SK-N-SH (cell line): ENCODE measurements around the gene PLOD1. TPM values are rescaled to one million over a fixed set of nuclear protein-coding genes. Genes with fewer than 3 reads are reported as not detected.

Experiments used
- CTCF ChIA-PET: fragments of 300-600, 350-600 bp; formaldehyde crosslinking; extraction: SDS; loops from one replicate; lab custom pipeline; 2021; lab: Yijun Ruan, JAX
- POLR2A ChIA-PET: fragments of 350-600 bp; sonication (Branson Sonifier 250); formaldehyde crosslinking; extraction: SDS; loops from one replicate; lab custom pipeline; 2020; ENCODE audit warnings: antibody characterized with exemption, inconsistent platforms; lab: Yijun Ruan, JAX
- DNase-seq: peaks from one replicate; pipeline ENCODE4 v3.0.0; 2012
- H2AFZ ChIP-seq: fragments of 200-600 bp; sonication (generic); 2 replicates; pipeline ENCODE4 v1.8.1; 2016; ENCODE audit warnings: antibody characterized with exemption, mild to moderate bottlenecking, low read depth
- H3F3A ChIP-seq: fragments of 200-600 bp; sonication (generic); replicated peaks from 2 replicates; pipeline ENCODE3; 2016; ENCODE audit warnings: antibody characterized with exemption, mild to moderate bottlenecking; ENCODE audit not compliant: insufficient read depth
- H3K27ac ChIP-seq, 2 experiments: fragments of 200-500 bp in 1 of 2; fragments of 200-600 bp in 1 of 2; sonication (Bioruptor generic) in 1 of 2; sonication (generic), shearing (Covaris generic) in 1 of 2; 2 replicates each; pipeline versions ENCODE4 v1.5.1 to v1.6.1; 2014 to 2016; ENCODE audit warnings: low read depth in 2 of 2, inconsistent platforms in 1 of 2, low read length in 1 of 2, mild to moderate bottlenecking in 1 of 2, mixed read lengths in 1 of 2
- H3K27me3 ChIP-seq: fragments of 200-600 bp; sonication (generic), shearing (Covaris generic); 2 replicates; pipeline ENCODE4 v1.6.1; 2016; ENCODE audit warnings: mixed run types; ENCODE audit not compliant: insufficient read depth
- H3K36me3 ChIP-seq, 2 experiments: fragments of 200-500 bp in 1 of 2; fragments of 200-600 bp in 1 of 2; sonication (Bioruptor generic) in 1 of 2; sonication (generic) in 1 of 2; replicated peaks in 1 of 2; 2 replicates each; pipeline versions ENCODE3 to v1.5.1; 2014 to 2016; ENCODE audit warnings: low read length in 1 of 2, mild to moderate bottlenecking in 1 of 2; ENCODE audit not compliant: insufficient read depth in 2 of 2, control insufficient read depth in 1 of 2
- H3K4me1 ChIP-seq, 2 experiments: fragments of 200-500 bp in 1 of 2; fragments of 200-600 bp in 1 of 2; sonication (Bioruptor generic) in 1 of 2; sonication (generic), shearing (Covaris generic) in 1 of 2; 2 replicates each; pipeline versions ENCODE4 v1.5.1 to v1.6.1; 2014 to 2016; ENCODE audit warnings: low read depth in 1 of 2, low read length in 1 of 2, mixed run types in 1 of 2; ENCODE audit not compliant: insufficient read depth in 2 of 2, control insufficient read depth in 1 of 2
- H3K4me2 ChIP-seq: fragments of 200-600 bp; sonication (generic), shearing (Covaris generic); 2 replicates; pipeline ENCODE4 v1.6.1; 2017; ENCODE audit warnings: mixed run types
- H3K4me3 ChIP-seq, 2 experiments: fragments of 200-500 bp in 1 of 2; fragments of 200-600 bp in 1 of 2; sonication (Bioruptor generic) in 1 of 2; sonication (generic), shearing (Covaris generic) in 1 of 2; 2 replicates each; pipeline versions ENCODE4 v1.5.1 to v1.8.1; 2014 to 2016; ENCODE audit warnings: low read depth in 2 of 2, inconsistent platforms in 1 of 2, low read length in 1 of 2, mild to moderate bottlenecking in 1 of 2, mixed read lengths in 1 of 2, moderate library complexity in 1 of 2
- H3K79me2 ChIP-seq: fragments of 200-600 bp; sonication (generic); 2 replicates; pipeline ENCODE4 v1.8.1; 2017; ENCODE audit warnings: mild to moderate bottlenecking; ENCODE audit not compliant: insufficient read depth
- H3K9ac ChIP-seq: fragments of 200-600 bp; sonication (generic); 2 replicates; pipeline ENCODE4 v1.6.1; 2017; ENCODE audit warnings: mixed run types
- H3K9me2 ChIP-seq: fragments of 200-600 bp; sonication (generic); 2 replicates; pipeline ENCODE4 v1.6.1; 2017; ENCODE audit warnings: mixed run types
- H3K9me3 ChIP-seq: fragments of 200-600 bp; sonication (generic); 2 replicates; pipeline ENCODE4 v1.6.1; 2017; ENCODE audit warnings: mixed run types, mild to moderate bottlenecking, moderate library complexity
- H4K20me1 ChIP-seq: fragments of 200-600 bp; sonication (generic); 2 replicates; pipeline ENCODE4 v1.6.1; 2017; ENCODE audit warnings: mild to moderate bottlenecking, mixed run types; ENCODE audit not compliant: insufficient read depth
- CHD2 ChIP-seq: fragments of 150-350 bp; IDR thresholded peaks from 2 replicates; pipeline ENCODE4 v1.6.1; 2018; ENCODE audit warnings: low read length; ENCODE audit not compliant: partially characterized antibody
- CTCF ChIP-seq: fragments of 200-600 bp; sonication (generic); IDR thresholded peaks from 2 replicates; pipeline ENCODE4 v1.6.1; 2017; ENCODE audit warnings: antibody characterized with exemption, mild to moderate bottlenecking, moderate library complexity
- EZH2phosphoT487 ChIP-seq: fragments of 200-600 bp; sonication (generic); IDR thresholded peaks from 2 replicates; pipeline ENCODE4 v1.6.1; 2017; ENCODE audit warnings: low read depth, mixed run types, mild to moderate bottlenecking, antibody characterized with exemption, moderate library complexity, borderline replicate concordance
- FOXJ3 ChIP-seq: sonication (generic); formaldehyde crosslinking; IDR thresholded peaks from 2 replicates; pipeline ENCODE4 v1.5.1; 2020; ENCODE audit warnings: mild to moderate bottlenecking, missing genetic modification reagents
- FOXM1 ChIP-seq: IDR thresholded peaks from 2 replicates; pipeline ENCODE4 v1.4.0; 2012; ENCODE audit warnings: low read depth, mild to moderate bottlenecking
- GATA2 ChIP-seq: sonication (generic); formaldehyde crosslinking; IDR thresholded peaks from 2 replicates; pipeline ENCODE4 v1.5.0; 2020; ENCODE audit warnings: mild to moderate bottlenecking, missing genetic modification reagents
- JUND ChIP-seq: IDR thresholded peaks from 2 replicates; pipeline ENCODE4 v1.4.0; 2012
- MEF2A ChIP-seq: IDR thresholded peaks from 2 replicates; pipeline ENCODE4 v1.4.0; 2012; ENCODE audit warnings: low read depth, borderline replicate concordance
- MXI1 ChIP-seq: IDR thresholded peaks from 2 replicates; pipeline ENCODE4 v1.6.1; 2012; ENCODE audit warnings: mild to moderate bottlenecking, low read depth, low read length, improper control_type of control experiment
- NRF1 ChIP-seq: IDR thresholded peaks from 2 replicates; pipeline ENCODE4 v1.6.1; 2012; ENCODE audit warnings: low read depth, mild to moderate bottlenecking, low read length
- RAD21 ChIP-seq: IDR thresholded peaks from 2 replicates; pipeline ENCODE4 v1.6.1; 2012; ENCODE audit warnings: mild to moderate bottlenecking, low read length
- RXRA ChIP-seq: IDR thresholded peaks from 2 replicates; pipeline ENCODE4 v1.4.0; 2012; ENCODE audit warnings: low read depth, mild to moderate bottlenecking, borderline replicate concordance
- SMC3 ChIP-seq: IDR thresholded peaks from 2 replicates; pipeline ENCODE4 v1.6.1; 2012; ENCODE audit warnings: low read depth, low read length, improper control_type of control experiment
- TAF1 ChIP-seq: IDR thresholded peaks from 2 replicates; pipeline ENCODE4 v1.6.1; 2012; ENCODE audit warnings: low read depth, mild to moderate bottlenecking, low read length, moderate library complexity, borderline replicate concordance
- WGBS: methylation state at CpG from one replicate; pipeline ENCODE4 v1.1.6; 2017; ENCODE audit warnings: low lambda C conversion rate; 5-methylcytosine and 5-hydroxymethylcytosine counted together
- polyA plus RNA-seq, 3 experiments: library from polyadenylated mRNA; depleted of rRNA; stranded (reverse); fragments of >200 nt; gene quantifications; 2 replicates each; pipeline ENCODE4 v1.2.3, GENCODE V29; 2012
- TF ChIP-seq, protein P1 (sequence below): IDR thresholded peaks from 2 replicates; pipeline ENCODE4; 2012

The PLOD1 gene
- polyA plus RNA-seq, 1 of the 3 experiments (the other 2 are of a cell fraction): 257 TPM

DNA sequence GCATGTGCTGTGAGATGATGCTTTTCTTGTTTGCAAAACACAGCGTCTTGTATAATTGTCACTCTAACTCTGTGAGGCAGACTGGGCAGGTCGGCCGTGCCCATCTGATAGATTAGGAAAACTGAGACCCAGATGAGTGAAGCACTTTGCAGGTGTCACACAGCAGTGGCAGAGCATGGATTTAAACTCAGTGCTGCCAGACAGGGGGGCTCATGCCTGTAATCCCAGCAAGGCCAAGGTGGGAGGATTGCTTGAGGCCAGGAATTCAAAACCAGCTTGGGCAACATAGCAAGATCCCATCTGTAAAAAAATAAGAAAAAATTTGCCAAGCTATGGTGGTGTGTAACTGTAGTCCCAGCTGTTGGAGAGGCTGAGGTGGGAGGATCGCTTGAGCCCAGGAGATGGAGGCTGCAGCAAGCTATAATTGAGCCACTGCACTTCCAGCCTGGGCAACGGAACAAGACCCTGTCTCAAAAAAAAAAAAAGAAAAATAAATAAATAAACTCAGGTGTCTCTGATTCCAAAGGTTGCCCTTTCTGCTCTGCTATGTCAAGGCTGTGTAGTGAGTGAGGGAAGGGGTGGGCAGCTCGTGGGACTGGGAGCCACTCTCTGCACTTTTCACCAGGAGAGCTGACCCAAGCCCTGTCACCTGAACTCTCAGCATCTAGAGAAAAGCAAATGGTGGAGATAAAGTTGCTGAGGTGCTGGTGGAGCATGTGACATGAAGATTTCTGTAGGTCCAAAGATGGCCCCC, 42.9 kb upstream of the PLOD1 start:
- Histone ChIP-seq H3K4me3 (no peak overlapping the region), H3K36me3 (no peaks in the 10 kb centered on the region), H3K9ac (no peak overlapping the region), H3K9me3 (no peaks in the 10 kb centered on the region), H3K4me1 (peaks cover 0 to 8% of the 10 kb centered on the region in 2 experiments; a peak in 1 of 4 replicates), H3K27me3 (0 out of 2 replicates have a peak, but pooled peaks cover 6% of the 10 kb centered on the region), H3K4me2 (no peak overlapping the region), H4K20me1 (no peaks in the 10 kb centered on the region), H3K79me2 (no peaks in the 10 kb centered on the region), H3K27ac (no peak overlapping the region), H3F3A (no peaks in the 10 kb centered on the region), H3K9me2 (no peaks in the 10 kb centered on the region), H2AFZ (no peak overlapping the region)
- whole genome bisulfite sequencing: 44% methylated on average over 6 of the region's 6 CpGs
- no peak for TF ChIP-seq NRF1
- TF ChIP-seq CTCF: no peak
- TF ChIP-seq RXRA: no peak
- TF ChIP-seq FOXJ3: no peak
- no peak for TF ChIP-seq GATA2 (CRISPR knock-in tag)
- no peak for TF ChIP-seq JUND
- no peak for TF ChIP-seq RAD21
- TF ChIP-seq MEF2A: no peak
- no peak for TF ChIP-seq MXI1
- TF ChIP-seq, protein P1, sequence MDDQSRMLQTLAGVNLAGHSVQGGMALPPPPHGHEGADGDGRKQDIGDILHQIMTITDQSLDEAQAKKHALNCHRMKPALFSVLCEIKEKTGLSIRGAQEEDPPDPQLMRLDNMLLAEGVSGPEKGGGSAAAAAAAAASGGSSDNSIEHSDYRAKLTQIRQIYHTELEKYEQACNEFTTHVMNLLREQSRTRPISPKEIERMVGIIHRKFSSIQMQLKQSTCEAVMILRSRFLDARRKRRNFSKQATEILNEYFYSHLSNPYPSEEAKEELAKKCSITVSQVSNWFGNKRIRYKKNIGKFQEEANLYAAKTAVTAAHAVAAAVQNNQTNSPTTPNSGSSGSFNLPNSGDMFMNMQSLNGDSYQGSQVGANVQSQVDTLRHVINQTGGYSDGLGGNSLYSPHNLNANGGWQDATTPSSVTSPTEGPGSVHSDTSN: no peak
- TF ChIP-seq FOXM1: no peak
- CTCF ChIA-PET: interaction anchor here (0.7 to 14.8 kb wide), 10 partner anchors 10 to 49 kb away, joined by 3 to 316 read pairs (median 4); partner anchors contain the start of genes NPPA and NPPB
- POLR2A ChIA-PET: interaction anchor here (0.6 to 2.0 kb wide), 4 partner anchors 16 to 50 kb away, joined by 3 to 7 read pairs (median 3); no protein-coding TSS in a partner anchor
- DNase-seq: no peak

DNA sequence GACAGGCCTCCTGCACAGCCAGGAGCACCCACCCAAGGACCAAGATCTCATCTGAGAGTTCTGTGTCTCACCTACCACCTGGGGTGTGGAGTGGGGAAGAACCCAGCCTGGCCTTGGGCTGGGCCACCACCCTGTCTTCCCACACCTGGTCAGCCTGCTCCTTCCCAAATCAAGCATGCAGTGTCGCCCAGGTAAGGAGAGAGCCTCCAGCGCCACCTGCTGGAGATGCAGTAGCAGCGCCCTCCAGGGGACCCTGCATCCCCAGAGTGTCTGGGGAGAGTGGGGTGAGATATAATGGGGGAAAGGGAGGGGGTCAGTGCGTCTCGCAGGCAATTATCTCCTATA, 40.6 kb upstream of the PLOD1 start:
- Histone ChIP-seq H3K27ac (no peak overlapping the region), H3K4me1 (peaks cover 0 to 5% of the 10 kb centered on the region in 2 experiments; a peak in 1 of 4 replicates), H3K9me3 (no peaks in the 10 kb centered on the region), H2AFZ (no peak overlapping the region), H3K36me3 (no peaks in the 10 kb centered on the region), H3K9me2 (no peaks in the 10 kb centered on the region), H3K79me2 (no peaks in the 10 kb centered on the region), H3K27me3 (0 out of 2 replicates have a peak, but pooled peaks cover 6% of the 10 kb centered on the region), H3K4me2 (no peak overlapping the region), H3K9ac (no peak overlapping the region), H4K20me1 (no peaks in the 10 kb centered on the region), H3K4me3 (peak overlapping the region in 1 of 2 experiments; percentile 39; a peak in 1 of 4 replicates), H3F3A (no peaks in the 10 kb centered on the region)
- ChIA-PET CTCF (interaction anchor here (0.6 to 14.8 kb wide), 17 partner anchors 8 to 837 kb away, joined by 3 to 316 read pairs (median 4); partner anchors contain the start of gene NPPA), POLR2A (no interaction called here)
- TF ChIP-seq SMC3 (peak; percentile 95), EZH2phosphoT487 (no peak), TAF1 (no peak), RAD21 (peak; percentile 93), CTCF (peak; percentile 93), CHD2 (no peak)
- TF ChIP-seq, protein P1: no peak
- 3% methylated on average over 4 of the region's 5 CpGs for WGBS
- peak; percentile 90 for DNase-seq
